Ovary (tissue), 9 donors: ENCODE data around the gene LBHD1. TPM values are rescaled to one million over a fixed set of nuclear protein-coding genes. Genes with fewer than 3 reads are reported as not detected.
"Not testable (repeated sequence)": the region's sequence is repeated elsewhere in the genome, so short reads cannot be mapped to it uniquely, and the experiment has no call there.

Source experiments
- DNase-seq, 5 donors: peaks; one replicate each; pipeline ENCODE4 v3.0.0-alpha.2; 2019 to 2020
- H3K27ac ChIP-seq, 2 donors: fragments of 200-600 bp; one replicate each; pipeline versions ENCODE4 v1.5.1 to v1.8.0; 2019 to 2022
- H3K27me3 ChIP-seq: fragments of 200-600 bp; one replicate; pipeline ENCODE4 v1.8.0; 2022
- H3K36me3 ChIP-seq: fragments of 200-600 bp; sonication (generic); one replicate; pipeline ENCODE4 v1.5.1; 2019
- H3K4me1 ChIP-seq: one replicate; pipeline ENCODE4 v1.8.1; 2013; ENCODE audit warnings: mild to moderate bottlenecking, moderate library complexity; ENCODE audit not compliant: insufficient read depth
- H3K4me3 ChIP-seq: fragments of 200-600 bp; sonication (generic); one replicate; pipeline ENCODE4 v1.5.1; 2017
- H3K9me3 ChIP-seq, 2 donors: fragments of 200-600 bp in 1 of 2; sonication (generic) in 1 of 2; one replicate each; pipeline versions ENCODE4 v1.5.1 to v1.8.1; 2013 to 2019; ENCODE audit warnings: mild to moderate bottlenecking in 1 of 2, moderate library complexity in 1 of 2
- CTCF ChIP-seq, 3 donors: fragments of 450-650 bp in 2 of 3; fragments of 200-600 bp in 1 of 3; IDR thresholded peaks; one replicate each; pipeline versions ENCODE4 v1.5.1 to v1.8.0; 2016 to 2022; ENCODE audit warnings: antibody characterized with exemption in 3 of 3, mild to moderate bottlenecking in 1 of 3
- EP300 ChIP-seq: sonication (generic); formaldehyde crosslinking; IDR thresholded peaks from one replicate; pipeline ENCODE4 v1.6.1; 2017; ENCODE audit warnings: antibody characterized with exemption
- POLR2A ChIP-seq: fragments of 450-650 bp; IDR thresholded peaks from one replicate; pipeline ENCODE4 v1.6.1; 2017; ENCODE audit warnings: antibody characterized with exemption, mild to moderate bottlenecking, moderate library complexity
- WGBS, 3 donors: extraction: QIAGEN DNeasy Blood & Tissue Kit in 1 of 3; methylation state at CpG; one replicate each; pipeline versions ENCODE4 v1.1.5 to v1.1.7; 2013 to 2017; 5-methylcytosine and 5-hydroxymethylcytosine counted together
- intact Hi-C, 4 donors: fragments of 100-400 bp; cut with DNase I; formaldehyde crosslinking; loops; one replicate each; pipeline versions ENCODE4 v1.11.0 to v1.15.1; 2022 to 2023
- polyA plus RNA-seq, 2 donors: library from polyadenylated mRNA; stranded (reverse); fragments of 200-250 nt in 1 of 2; fragments of 350-450 nt in 1 of 2; fragmentation: Illumina TruSeq in 1 of 2; extraction: RNeasy Lipid Tissue Mini Kit (QIAGEN cat#74804) in 1 of 2; gene quantifications; one replicate each; pipeline ENCODE4 v1.2.3, GENCODE V29; 2013 to 2014
- total RNA-seq, 7 donors: library from RNA; depleted of rRNA in 2 of 7; stranded (reverse); fragments of >200 nt in 2 of 7; fragmentation: NEBNext Ultra II Directional in 3 of 7; extraction: Animal tissue kit (Norgen Biotek cat#: 25700) in 3 of 7; gene quantifications; one replicate each; pipeline versions ENCODE4 v1.1.0 to v1.2.4, GENCODE V29; 2016 to 2023
- donor health status: DM: no; HTN: no; CAD: no; lungs with moderate emphysema.
- donor health status: DM: no; HTN: no; CAD: no.
- donor health status: Bipolar disorder and iron deficiency.
- donor health status: DM: yes; HTN: yes; CAD: no.
- donor health status: DM: no; HTN: no; CAD: no.
- donor health status: DM: yes; HTN: yes; CAD: no.

LBHD1 gene
- total and polyA plus RNA-seq, 9 donors: 2.4 to 6.0 (median 4.6) TPM

GRCh38 chr11:62676698-62677097, 4.6 kb upstream of the LBHD1 start:
- Histone ChIP-seq H3K27ac (no peak overlapping the region), H3K36me3 (no peaks in the 10 kb centered on the region), H3K9me3 (no peaks in the 10 kb centered on the region), H3K4me1 (peaks cover 8% of the 10 kb centered on the region), H3K27me3 (no peaks in the 10 kb centered on the region), H3K4me3 (no peak overlapping the region)
- intact Hi-C loops: loop anchor here in 2 of 4 donors (5.0 to 10.0 kb wide), 2 partner anchors 51 to 282 kb away; partner anchors contain the start of genes HNRNPUL2 (in 1 of the 2) and TTC9C (in 1 of the 2)
- no peak for DNase-seq
- TF ChIP-seq CTCF (IDR thresholded peaks at IDR 0.05): no peak
- TF ChIP-seq EP300: no peak
- no peak for TF ChIP-seq POLR2A
- WGBS, 3 donors: 25 to 26% (median 26%) methylated on average over 6 of the region's 6 CpGs

GRCh38 chr11:62675415-62675814, 3.3 kb upstream of the LBHD1 start:
- H3K36me3 ChIP-seq, H3K9me3 ChIP-seq, DNase-seq, H3K27ac ChIP-seq, H3K4me3 ChIP-seq, H3K27me3 ChIP-seq: not testable (repeated sequence)
- peaks cover 11% of the 10 kb centered on the region for H3K4me1 ChIP-seq
- intact Hi-C loops: loop anchor here in 2 of 4 donors (5.0 to 10.0 kb wide), 2 partner anchors 52 to 281 kb away; partner anchors contain the start of genes HNRNPUL2 (in 1 of the 2) and TTC9C (in 1 of the 2)
- 87 to 97% (median 91%) methylated on average over 10 of the region's 10 CpGs for WGBS, 3 donors

- intact Hi-C loops: loop anchor here in 2 of 4 donors (5.0 to 10.0 kb wide), 2 partner anchors 54 to 278 kb away; partner anchors contain the start of genes HNRNPUL2 (in 1 of the 2) and TTC9C (in 1 of the 2)
- no peaks in the 10 kb centered on the region for H3K27me3 ChIP-seq
- H3K4me1 ChIP-seq: peaks cover 11% of the 10 kb centered on the region
- whole genome bisulfite sequencing, 3 donors: 68 to 70% (median 69%) methylated on average over 2 of the region's 2 CpGs
- H3K9me3 ChIP-seq: no peaks in the 10 kb centered on the region
- H3K36me3 ChIP-seq: no peaks in the 10 kb centered on the region
- TF ChIP-seq CTCF (IDR thresholded peaks at IDR 0.05) (no peak), EP300 (no peak), POLR2A (no peak)
- H3K4me3 ChIP-seq: no peak overlapping the region
- H3K27ac ChIP-seq: no peak overlapping the region
- DNase-seq: no peak
Measured at GRCh38 chr11:62673196-62673525, 1.1 kb upstream of the LBHD1 start.

- Histone ChIP-seq H3K4me3 (peak overlapping the region; percentile 83), H3K27ac (peak overlapping the region; percentile 44 to 82), H3K4me1 (peaks cover 15% of the 10 kb centered on the region), H3K9me3 (no peaks in the 10 kb centered on the region), H3K27me3 (no peaks in the 10 kb centered on the region), H3K36me3 (no peaks in the 10 kb centered on the region)
- WGBS, 3 donors: 0 to 1% (median 0%) methylated on average over 17 of the region's 17 CpGs
- no peak for DNase-seq
- intact Hi-C loops: loop anchor here in 2 of 4 donors (5.0 to 10.0 kb wide), 2 partner anchors 56 to 276 kb away; partner anchors contain the start of genes HNRNPUL2 (in 1 of the 2) and TTC9C (in 1 of the 2)
- TF ChIP-seq CTCF (IDR thresholded peaks at IDR 0.05) (no peak), EP300 (no peak), POLR2A (no peak)
Measured at GRCh38 chr11:62671236-62671607, 845 bp downstream of the LBHD1 start.

- Histone ChIP-seq H3K9me3 (no peaks in the 10 kb centered on the region), H3K4me1 (peaks cover 16% of the 10 kb centered on the region), H3K27ac (no peak overlapping the region), H3K27me3 (no peaks in the 10 kb centered on the region), H3K36me3 (no peaks in the 10 kb centered on the region), H3K4me3 (no peak overlapping the region)
- TF ChIP-seq EP300 (no peak), POLR2A (no peak), CTCF (IDR thresholded peaks at IDR 0.05) (no peak)
- intact Hi-C loops: loop anchor here in 2 of 4 donors (5.0 to 10.0 kb wide), 2 partner anchors 58 to 275 kb away; partner anchors contain the start of genes HNRNPUL2 (in 1 of the 2) and TTC9C (in 1 of the 2)
- WGBS, 3 donors: 58 to 75% (median 66%) methylated on average over 4 of the region's 4 CpGs
- no peak for DNase-seq
Measured at GRCh38 chr11:62669420-62670161, 2.5 kb downstream of the LBHD1 start.
